GM19238 (cell line): Measurements from ENCODE around the gene VSIG10L.
A peak's percentile ranks its signal among the peaks of the same experiment; 100 is the strongest.

Experiments used
- DNase-seq: peaks from one replicate; pipeline ENCODE4 v3.0.0; 2011; ENCODE audit warnings: low spot score; ENCODE audit not compliant: insufficient read length

VSIG10L gene

DNA sequence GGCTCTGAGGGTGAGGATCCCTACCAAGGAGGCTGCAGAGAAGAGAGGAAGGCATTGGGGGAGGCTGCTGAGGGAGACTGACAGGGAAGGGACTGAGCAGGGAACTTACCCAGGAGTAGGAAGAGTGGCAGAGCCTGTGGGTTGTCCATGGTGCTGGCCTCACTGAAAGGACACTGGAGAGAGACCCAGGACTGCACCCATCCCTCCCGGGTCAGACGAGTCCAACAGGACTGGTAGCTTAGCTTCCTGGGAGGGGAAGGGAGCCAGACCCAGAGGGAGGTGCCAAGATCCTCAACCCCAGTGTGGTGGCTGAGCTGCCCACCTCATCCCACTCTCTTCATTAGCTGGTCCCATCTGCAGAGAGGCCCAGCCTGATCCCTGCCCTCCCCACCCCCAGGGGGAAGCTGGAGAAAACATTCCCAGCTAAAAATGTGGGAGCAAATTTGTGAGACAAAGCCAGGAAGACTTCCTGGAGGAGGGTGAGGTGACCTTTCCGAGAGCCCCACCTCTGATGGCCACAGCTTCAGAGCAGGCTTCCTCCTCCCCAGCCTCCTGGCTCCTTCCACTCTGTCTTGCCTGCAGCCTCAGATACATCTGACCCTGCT lies at the start of gene VSIG10L:
VSIG10L (minus strand) TSS at position 164 of the 605 bp plus-strand sequence; CDS start at position 149, 15 bp downstream.
- DNase-seq = no peak

DNA sequence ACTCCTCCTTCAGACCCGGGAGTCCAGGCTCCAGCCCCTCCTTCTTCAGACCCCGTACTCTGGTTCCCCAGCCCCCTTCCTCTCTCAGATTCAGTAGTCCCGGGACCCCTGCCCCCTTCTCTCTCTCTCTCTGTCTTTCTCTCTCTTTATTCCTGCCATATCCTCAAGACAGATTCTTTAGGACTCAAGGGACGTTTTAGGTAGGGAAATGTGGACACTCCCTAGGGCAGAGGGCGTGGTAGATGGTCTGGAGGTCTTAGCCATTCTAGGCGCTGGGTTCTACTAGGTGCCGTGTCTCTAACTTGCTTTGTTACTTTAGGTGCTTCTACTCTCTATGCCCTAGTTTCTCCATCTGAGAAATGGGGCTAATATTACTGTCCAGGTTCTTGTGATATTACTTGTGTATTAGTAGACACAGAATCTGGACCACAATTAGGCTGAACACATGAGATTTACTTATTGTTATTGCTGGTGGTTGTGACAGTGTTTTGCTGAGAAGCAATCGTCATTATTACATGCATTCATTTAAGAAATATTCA lies 49.2 kb upstream of the VSIG10L start:
- DNase-seq = no peak

DNA sequence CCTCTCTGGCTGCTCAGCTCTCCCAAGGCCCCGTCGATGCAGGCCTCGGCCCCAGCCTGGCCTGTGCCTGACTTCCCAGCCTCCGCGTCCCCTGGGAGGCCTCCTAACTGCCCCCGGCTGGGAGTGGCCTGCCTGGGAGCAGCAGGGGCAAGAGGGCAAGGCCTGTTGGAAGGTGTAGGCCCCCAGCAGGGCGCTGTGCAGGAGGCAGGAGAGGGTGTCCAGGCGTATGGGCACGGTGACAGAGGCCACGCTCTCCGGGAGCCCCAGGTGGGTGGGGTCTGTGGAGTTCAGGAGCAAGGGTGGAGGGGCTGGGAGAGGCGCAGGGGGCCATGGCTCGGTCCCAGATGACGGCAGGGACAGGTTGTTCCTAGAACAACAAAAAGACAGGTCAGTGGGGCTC lies 47.2 kb upstream of the VSIG10L start:
- DNase-seq = no peak

GRCh38 chr19:51387924-51388389 lies 46.0 kb upstream of the VSIG10L start, which contains the start of gene LIM2:
TSS of gene LIM2 (minus strand) at chr19:51387974. CDS start at chr19:51387443, 531 bp downstream.
- no peak for DNase-seq

DNA sequence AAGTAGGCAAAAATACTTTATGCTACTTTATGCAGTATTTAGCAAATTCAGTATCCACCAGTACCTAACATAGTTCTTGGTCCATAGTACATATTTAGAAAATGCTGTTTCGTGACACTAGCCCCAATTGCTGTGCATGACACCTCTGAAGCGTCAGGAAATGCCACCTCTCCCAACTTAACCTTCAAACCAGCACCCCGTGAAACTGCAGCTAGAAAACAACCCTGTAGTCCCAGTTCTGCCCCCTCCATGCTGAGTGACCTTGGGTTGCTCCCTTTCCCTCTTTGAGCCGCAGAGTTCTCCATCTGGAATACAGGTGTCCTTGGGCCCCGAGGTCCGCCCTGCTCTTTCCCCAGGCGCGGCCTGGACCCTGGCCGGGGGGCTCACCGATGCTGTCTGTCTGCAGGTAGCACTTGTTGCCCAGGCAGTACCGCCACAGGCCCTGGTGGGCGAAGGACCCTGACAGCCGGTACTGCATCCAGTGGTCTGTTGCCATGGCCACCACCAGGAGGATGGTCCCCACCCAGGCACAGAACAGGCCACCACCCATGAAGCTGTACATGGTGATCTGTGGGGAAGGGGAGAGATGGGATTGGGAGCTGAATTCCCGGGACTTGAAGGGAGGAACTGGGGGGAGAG lies 45.1 kb upstream of the VSIG10L start:
- no peak for DNase-seq

DNA sequence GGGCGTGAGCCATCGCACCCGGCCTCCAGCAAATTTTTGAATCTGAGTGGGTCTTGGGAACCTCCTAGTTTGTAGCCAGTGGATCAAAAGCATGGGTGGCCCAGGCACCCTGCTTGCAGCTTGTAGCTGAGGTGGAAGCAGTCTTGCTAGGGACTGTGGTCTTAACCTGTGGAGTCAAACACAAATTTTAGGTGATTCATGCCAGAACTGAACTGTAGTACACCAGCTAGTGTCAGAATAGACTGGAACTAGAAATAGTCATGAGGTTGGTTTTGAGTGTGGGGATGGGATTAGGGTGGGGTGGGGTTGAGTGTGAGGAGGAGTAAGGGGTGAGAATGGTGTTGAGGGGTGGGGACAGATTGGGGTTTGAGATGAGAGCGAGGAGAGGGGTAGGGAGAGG lies 40.1 kb upstream of the VSIG10L start:
- no peak for DNase-seq

- DNase-seq = no peak
Measured at GRCh38 chr19:51380379-51380778, 38.4 kb upstream of the VSIG10L start.

DNA sequence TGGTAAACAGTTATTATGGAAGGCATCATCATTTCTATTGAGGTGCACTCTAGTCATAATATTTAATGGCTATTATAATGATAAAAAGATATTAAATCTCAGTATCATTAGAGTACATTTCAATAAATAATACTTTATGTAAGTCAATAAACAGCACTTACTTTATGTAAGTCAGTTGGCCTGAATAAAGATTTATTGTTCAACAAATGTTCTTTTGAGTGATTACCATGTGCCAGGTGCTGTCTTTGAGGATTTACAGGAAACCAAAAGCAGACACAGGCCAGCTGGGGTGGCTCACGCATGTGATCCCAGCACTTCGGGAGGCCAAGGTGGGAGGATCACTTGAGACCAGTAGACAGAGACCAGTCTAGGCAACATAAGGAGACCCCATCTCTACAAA lies 35.5 kb upstream of the VSIG10L start:
- no peak for DNase-seq

GRCh38 chr19:51375504-51376221 lies 33.7 kb upstream of the VSIG10L start:
- peak; percentile 21 for DNase-seq

- peak; percentile 30 for DNase-seq
Measured at GRCh38 chr19:51372649-51373504, 30.9 kb upstream of the VSIG10L start, which contains the start of gene NKG7. TSS of gene NKG7 (minus strand) at chr19:51372654. CDS start at chr19:51372535, 119 bp downstream.

GRCh38 chr19:51372021-51372648 lies 30.2 kb upstream of the VSIG10L start:
- DNase-seq = no peak

DNA sequence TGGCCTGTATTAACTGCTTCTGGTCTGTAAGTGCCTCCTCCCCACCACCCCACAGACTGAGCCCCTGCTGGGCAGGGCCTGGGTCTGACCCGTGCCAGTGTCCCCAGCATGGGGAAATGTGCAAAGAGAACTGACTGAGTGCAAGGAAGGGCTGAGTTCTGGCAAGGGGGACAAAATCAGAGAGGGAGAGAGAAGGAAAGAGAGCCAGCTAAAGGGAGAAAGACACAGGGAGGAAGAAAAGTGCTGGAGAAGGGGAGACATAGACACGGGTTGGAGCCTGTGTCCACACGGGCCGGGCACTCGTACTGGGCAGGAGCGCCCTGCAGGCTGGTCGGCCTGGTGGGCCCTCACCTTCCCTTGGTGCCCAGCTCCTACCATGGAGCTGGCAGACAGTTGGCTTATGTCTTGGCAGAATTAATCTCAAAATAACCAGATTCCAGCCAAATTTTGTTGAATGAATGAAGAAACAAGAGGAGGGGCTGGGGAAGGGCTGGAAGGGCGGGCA lies 29.3 kb upstream of the VSIG10L start:
- no peak for DNase-seq

DNA sequence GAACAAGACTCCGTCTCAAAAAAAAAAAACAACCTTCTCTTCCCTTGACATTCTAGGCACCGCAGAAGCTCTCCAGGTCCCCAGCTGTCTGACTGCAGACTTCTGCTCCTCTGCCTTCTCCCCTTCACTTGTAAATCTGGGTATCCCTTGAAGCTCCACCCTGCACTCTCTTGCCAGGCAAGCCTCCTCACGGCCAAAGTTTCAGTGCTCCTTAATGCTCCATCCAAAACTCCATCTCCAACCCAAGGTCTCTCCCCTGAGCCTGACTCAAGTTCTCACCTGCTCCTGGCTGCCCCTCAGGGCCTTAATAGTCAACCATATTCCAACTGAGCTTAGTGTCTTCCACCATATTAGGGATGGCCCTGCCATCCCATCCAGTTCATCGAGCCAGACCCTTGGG lies 28.3 kb upstream of the VSIG10L start:
- no peak for DNase-seq

GRCh38 chr19:51368366-51369282 lies 26.7 kb upstream of the VSIG10L start, which contains the start of gene CLDND2:
TSS of gene CLDND2 (minus strand) at chr19:51369003. CDS start at chr19:51368577, 426 bp downstream.
- no peak for DNase-seq

DNA sequence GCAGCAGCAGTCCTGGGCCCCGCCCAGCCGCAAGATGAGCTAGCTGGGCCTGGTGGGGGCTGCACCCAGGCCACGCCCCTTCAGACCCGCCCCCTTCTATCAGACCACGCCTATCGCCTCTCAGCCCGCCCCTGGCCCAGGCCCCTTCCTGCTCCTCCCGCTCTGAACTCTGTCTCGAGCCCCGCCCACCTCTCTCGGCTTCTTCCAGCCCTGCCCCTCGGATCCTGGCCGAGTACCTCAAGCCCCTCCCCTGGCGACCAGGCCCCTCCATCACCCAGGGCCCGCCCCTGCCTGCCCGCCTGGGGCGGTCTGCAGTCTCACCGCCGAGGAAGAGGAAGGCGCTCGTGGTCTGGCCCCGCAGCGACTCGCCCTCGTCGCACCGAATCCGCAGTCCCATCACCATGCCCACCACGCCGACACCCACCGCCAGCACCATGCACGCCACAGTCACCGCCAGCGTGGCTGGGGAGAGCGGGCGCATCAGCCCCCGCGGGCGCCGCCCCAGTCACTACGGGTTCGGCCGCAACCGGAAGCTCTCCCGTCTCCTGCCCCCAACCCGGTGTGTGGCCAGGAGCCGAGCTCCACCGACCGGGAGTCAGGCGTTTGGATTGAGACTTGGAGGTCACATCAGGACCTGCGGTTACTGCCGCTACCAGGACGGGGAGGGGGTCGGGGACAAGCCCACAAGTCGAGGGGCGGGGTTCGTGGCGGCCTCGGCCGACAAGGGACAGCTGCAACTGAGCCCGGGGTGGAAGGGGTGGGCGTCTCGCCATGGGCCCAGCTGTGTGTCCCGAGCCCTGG lies 25.8 kb upstream of the VSIG10L start:
- DNase-seq = peak; percentile 93

- peak; percentile 20 for DNase-seq
Measured at GRCh38 chr19:51367255-51367564, 25.3 kb upstream of the VSIG10L start.

DNA sequence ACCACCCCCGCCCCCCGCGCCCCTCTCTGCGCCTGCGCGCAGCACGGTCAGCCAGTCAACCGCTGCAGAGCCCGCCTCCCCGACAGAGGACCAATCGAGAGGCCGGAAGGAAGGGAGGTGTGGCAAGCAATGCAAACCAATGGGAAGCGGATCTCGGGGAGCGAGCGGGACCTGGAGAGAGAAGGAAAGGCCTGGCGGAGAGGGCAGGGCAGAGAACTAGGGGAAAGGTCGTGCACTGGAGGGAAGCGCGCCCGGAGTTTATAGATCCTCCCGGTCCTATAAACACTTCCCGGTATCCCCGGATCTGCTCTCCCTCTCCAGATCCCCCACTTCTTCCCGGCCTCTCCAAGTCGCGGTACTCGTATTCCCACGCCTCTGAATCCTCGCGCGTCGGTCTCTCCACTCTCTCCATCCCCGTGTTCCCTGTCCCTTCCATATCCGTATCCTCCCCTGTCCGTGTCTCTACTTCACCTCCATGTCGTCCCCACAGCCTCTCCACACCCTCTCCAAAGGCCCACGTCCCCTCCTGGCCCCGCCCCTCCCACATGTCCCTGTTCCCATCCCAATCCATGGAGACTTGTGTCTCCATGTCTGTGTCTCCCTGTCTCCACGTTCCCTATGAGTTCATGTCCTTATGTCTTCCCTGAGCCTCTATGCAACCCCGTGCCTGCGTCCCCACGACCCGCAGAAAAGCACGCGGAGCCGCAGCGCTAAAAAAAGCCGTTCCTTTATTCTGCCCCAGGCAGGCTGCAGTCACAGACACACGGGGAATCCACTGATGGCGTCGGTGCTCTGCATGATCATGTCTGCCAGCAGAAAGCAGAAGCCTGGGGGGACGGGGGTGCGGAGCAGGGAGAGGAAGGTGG lies 24.7 kb upstream of the VSIG10L start:
- DNase-seq = peak; percentile 96
